ENCODE measurements around the gene DUSP7.
A peak's percentile ranks its signal among the peaks of the same experiment; 100 is the strongest.

DUSP7 gene

DNA sequence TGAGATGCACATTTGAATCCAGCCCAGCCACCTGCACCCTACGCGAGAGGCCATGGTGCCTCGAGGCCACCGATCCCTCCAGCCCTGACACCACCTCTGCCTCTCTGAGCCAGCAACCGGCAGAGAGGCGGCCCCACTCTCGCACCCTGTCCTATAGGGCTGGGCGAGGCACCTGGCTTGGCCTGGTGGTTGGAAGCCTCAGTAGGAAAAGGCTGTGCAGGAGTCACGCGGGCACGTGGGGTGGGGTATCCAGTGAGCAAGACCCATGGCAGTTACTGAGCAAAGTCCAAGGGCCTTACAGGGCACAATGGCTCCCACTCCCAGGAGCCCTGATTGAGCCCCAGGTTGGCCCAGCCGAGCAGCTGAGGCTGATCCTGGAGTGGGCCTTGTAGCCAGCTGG lies 12.4 kb upstream of the DUSP7 start:
- no peak for DNase-seq (ENCODE audit: low read depth in 2 of 3, low spot score in 1 of 3)

DNA sequence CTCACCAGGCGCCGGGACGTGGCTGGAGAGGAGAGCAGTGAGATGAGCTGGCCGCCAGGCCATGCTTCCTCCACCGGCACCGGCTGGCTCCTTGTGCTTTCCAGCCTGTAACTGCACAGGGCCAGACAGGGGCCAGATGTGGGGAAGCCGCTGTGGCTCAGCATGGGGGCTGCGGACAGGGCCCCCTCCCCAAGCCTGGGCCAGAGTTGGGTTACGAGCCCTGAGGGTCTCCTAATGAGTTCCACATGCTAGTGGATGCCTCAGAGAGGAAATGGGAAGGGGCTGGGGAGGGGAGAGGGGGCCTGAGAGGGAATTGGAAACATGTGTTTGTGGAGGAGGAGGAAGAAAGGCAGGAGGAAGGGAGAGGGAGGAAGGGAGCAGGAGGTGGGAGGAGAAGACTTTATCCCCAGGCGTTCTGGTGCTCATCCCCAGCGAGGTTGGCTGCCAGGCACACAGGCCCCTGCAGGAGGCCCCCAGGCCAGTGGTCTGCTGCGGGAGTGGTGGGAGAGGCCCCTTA lies 11.7 kb upstream of the DUSP7 start:
- DNase-seq (ENCODE audit: low read depth in 2 of 3, low spot score in 1 of 3): no peak

DNA sequence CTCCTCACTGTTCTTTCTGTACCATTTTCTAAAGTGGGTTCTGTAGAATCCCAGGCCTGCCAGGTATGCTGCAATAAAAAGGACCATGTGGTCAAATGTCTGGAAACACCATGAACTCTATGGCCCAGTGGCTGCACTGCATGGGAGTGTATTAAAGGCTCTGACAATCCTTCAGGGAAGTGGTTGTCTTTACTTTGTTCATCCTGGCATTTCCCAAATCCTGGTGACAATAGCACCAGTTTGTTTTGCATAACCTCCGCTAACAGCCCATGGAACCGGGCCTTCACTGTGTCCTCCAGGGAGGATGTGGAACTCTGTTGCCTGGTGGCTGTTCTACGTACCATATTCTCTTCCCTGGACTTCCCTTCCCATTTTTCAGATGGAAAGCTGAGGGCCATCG lies 11.2 kb upstream of the DUSP7 start:
- DNase-seq (ENCODE audit: low read depth in 2 of 3, low spot score in 1 of 3): no peak

DNA sequence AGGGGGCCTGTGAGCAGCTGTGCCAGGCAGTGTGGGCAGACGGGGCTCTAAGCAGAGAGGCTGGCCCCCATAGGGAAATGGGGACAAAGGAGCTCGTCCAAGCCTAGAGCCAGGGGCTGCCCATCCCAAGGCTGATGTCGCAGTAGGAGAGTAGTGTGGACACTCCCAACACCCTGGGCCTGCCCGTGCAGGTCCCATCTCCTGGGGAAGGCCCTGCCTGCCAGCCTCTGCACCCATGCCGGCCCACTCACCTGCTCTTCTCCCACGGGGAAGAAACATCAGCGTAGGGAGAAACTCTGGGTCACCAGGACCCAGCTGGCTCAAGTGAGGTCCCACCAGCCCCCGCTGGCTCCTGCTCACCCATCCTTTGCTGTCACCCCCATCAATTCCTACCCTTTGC lies 10.7 kb upstream of the DUSP7 start:
- no peak for DNase-seq (ENCODE audit: low read depth in 2 of 3, low spot score in 1 of 3)

DNA sequence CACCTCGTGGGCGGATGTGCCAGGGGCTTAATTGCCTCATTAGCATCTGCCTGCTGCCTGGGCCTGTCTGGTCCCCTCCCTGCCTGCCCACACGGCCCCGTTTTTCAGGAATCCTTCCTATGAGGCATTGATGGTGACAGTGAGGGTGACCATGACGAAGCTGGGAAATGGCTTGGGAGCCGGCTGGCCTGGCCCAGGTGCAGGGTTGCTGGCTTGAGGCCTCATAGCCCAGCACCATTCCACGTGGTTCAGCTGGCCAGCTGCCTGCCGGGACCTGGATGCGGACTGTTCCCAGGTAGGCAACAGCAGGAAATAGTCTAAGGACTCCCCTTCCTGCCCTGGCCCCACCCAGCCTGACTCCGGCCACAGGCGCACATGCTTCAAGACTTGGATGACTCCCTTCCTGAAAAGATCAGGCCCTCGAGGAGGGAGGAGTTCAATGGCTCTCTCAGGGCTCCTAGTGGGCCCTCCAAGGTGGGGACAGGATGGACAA lies 8.9 kb upstream of the DUSP7 start:
- no peak for DNase-seq (ENCODE audit: low read depth in 2 of 3, low spot score in 1 of 3)

DNA sequence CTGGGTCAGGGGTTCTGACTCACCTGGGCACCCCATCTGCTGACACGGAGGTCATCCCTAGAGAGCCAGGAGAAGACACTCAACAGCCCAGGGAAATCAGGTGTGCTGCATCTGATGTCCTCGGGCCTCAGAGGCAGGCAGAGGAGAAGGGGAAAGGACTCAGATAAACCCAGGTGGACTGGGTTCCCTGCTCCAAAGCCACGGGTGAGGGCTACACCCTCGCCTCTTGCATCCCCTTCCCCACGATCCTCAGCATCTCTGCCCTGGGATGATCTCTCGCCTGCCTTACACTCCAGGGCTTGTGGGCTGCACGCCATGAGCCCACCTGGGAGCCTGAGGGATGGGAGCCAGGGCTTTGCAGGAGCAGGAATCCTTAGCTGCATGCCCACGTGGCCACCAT lies 8.2 kb upstream of the DUSP7 start:
- no peak for DNase-seq (ENCODE audit: low read depth in 2 of 3, low spot score in 1 of 3)

DNA sequence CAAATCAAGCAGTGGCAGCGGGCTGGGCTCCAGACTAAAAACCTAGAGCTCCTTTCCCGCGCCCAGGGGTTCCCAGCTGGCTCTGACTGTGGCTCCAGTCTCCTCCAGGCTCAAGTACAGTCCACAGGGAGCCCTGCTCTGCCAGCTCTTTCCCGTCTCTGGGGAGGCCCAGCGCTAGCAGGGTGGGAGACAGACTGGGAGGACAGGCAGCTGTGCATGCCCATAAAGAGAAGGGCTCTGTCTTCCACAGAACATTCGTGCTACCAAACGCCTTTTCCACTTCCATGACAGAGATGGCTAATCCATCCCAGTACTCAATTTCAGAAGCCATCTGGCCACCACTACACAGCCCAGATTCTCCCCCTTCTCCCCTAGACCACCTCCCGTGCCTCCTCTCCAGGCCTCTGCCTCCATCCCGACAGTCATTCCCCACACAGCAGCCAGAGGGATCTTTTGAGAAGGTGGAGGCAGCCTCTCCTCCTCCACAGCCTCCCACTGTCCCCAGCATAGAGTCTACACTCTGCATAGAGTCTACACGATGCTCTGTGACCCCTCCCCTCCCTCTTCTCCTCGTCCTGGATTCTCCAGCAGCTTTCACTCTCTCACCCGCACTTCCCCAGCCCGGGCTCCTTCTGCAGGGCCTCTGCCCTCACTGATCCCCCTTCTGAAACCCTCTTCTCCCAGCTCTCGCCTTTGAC lies 6.8 kb upstream of the DUSP7 start:
- no peak for DNase-seq (ENCODE audit: low read depth in 2 of 3, low spot score in 1 of 3)

DNA sequence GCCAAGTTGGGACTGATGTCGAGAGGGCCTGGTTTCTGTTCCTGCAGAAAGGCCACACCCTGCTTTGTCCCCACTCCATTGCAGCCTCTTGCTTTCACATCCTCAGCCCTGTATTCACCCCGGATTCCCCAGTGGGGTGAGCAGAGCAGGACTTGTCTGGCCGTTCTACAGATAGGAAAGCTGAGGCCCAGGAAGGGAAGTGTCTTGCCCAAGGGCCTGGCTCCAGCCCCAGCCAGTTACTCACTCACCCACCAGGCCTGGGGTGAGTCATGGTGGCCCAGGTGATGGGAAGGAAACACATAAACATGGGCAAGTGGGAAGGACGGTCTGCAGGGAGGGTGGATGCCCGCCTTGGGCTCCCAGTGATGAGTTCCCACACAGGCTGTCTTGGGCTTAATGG lies 6.1 kb upstream of the DUSP7 start:
- no peak for DNase-seq (ENCODE audit: low read depth in 2 of 3, low spot score in 1 of 3)

DNA sequence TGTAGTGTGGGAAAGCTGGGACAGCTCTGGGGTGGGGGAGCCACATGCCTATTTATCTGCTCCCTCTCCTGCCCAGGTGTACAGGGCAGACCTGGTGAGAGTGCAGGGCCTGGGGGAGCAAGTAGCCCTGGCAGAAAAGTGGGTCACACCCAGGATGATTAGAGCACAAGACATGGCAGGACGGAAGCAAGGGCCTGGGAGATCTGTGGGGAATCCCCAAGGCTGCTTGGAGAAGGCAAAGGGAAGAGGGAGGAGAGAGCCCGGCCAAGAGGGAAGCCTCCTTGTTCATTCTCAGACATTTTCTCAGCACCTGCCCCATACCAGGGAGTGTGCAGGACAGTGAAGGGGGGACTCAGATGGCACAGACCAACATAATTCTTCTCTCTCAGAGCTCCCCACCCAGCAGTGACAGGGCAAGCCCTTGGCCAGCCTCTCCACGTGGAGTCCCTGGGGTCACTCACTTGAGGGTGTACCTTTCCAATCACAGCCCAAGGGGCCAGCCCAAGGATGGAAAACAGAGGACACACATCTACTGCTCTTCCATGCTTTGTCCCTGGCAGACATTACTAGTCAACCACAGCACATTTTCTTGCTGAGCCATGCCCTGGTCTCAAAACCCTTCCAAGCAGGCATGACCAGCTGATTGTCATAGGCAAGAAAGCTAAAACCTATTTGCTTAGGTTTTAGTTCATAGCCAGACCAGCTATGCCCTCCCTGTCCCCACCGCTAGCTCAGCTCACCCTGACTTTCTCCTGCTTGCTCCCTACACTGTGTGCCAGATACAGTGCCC lies 4.9 kb upstream of the DUSP7 start:
- no peak for DNase-seq (ENCODE audit: low read depth in 2 of 3, low spot score in 1 of 3)

DNA sequence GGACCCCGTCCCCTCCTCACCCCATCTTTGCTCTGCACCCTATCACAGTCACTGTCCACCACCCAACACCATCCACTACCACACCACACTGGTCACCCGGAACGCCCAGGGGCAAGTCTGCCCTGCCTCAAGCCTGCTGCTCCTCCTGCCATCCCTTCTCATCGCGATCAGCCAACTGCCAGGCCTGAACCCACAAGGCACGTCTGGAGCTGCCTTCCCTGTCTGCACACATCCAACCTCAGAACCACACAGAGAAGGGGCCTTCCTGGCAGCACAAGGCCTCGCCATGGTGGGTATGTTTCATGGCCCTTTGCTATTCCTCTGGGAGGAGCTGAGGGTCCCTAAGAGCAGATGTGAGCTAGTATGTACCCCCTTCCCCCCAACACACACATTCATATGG lies 3.4 kb upstream of the DUSP7 start:
- DNase-seq (ENCODE audit: low read depth in 2 of 3, low spot score in 1 of 3): no peak

DNA sequence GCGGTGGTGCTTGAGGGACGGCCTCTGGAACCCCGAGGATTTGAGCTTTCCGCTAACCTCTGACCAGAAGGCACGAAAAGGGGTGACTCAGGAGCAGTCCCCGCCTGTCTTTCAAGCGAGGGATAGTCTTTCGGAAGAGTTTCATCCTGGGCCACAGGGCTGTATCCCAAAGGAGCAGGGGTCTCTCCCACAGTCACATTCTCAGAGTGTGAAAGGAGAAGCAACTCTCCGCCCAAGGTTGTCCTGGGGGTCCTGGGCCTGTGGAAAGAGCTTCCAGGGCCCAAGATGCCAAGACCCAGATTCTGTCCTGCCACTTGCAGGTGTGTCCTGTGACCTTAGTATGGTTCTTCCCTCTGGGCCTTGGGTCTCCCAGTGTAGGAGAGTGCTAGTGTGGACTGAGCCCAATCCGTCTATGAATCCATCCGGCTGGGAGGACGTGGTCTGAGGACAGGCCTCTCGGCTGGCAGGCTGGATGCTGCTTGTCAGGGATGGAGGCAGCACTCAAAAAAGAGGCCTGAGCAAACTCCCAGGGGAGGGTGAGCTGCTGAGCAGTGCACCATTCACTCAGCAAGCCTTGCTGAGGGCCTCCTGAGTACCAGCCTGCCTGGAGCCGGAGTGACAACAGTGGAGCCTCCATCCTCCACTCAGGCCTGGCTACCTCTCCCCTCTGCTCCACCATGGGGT lies 1.6 kb upstream of the DUSP7 start:
- DNase-seq (ENCODE audit: low read depth in 2 of 3, low spot score in 1 of 3): no peak

DNA sequence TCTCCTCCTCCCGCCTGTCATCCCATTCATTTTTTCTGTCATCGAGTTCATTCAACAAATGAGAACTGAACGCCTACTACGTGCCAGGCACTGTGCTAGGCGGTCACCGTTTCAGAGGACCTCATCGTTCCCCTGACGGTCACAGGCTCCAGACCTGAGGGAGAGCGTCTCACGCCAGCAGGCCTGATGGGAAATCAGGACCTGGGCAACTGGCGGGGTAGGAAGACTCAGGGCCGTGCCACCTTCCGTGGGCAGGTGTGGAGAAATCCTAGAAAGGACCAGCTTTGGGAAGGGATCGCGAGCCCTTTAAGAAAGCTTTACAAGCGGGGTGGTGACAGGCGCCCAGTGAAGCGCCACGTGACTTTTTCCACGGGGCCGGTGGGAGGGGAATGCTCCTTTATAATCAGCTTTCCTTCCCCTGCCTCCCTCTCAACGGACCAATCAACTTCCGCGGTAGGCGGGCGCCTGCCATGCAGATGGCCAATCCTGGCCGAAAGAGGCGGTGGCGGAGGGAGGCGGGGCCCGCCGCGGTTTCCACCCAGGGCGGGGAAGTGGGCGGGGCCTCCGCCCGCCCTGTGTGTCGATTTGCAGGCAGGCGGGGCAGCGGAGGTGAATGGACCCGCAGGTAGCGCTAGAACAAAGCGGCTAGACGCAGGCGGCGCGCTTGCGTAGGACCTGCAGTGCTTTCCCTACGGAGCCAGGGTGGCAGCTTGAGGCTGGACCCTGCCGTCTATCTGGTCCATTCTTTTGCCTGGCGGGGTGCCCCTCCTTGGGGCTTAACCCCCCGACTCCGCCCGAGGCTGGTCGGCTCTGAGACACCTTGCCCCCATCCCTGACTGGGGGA lies 819 bp upstream of the DUSP7 start:
- peak; percentile 99 for DNase-seq (ENCODE audit: low read depth in 2 of 3, low spot score in 1 of 3)

DNA sequence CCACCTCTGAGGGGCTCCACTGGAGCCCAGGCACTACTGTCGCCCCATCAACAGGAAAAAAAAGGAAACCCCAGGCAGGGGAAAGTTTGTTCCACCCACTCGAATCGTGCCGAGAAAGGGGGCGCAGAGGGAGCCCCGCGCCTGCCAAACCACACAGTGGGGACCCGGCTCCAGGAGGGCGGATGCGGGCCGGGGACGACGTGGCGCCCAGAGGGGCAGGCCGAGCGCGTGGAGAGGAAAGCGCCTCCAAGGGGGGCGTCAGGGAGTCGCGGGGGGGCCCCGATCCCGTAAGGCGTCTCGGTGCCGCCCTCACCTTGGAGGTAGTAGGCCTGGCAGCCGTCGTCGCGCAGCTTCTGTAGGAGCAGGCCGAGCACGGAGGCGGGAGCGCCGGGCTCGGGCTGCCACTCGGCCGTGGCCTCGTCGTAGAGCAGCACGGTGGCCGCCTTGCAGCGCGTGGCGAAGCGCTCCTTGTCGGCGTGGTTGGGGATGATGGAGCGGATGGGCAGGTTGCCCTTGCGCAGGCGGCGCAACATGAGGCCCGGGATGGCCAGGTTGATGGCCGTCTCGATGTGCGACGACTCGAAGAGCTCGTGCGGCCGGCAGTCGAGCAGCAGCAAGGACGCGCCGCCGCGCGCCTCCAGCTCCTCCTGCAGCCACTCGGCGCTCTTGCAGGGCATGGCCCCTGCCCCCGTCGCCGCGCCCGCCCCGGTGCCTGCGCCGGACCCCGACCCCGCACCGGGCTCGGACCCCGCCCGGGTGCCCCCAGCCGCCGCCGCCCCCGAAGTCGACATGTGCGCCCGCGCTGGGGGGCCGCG lies 627 bp downstream of the DUSP7 start:
- peak; percentile 13 to 42 (median 15) for DNase-seq (ENCODE audit: low read depth in 2 of 3, low spot score in 1 of 3)

DNA sequence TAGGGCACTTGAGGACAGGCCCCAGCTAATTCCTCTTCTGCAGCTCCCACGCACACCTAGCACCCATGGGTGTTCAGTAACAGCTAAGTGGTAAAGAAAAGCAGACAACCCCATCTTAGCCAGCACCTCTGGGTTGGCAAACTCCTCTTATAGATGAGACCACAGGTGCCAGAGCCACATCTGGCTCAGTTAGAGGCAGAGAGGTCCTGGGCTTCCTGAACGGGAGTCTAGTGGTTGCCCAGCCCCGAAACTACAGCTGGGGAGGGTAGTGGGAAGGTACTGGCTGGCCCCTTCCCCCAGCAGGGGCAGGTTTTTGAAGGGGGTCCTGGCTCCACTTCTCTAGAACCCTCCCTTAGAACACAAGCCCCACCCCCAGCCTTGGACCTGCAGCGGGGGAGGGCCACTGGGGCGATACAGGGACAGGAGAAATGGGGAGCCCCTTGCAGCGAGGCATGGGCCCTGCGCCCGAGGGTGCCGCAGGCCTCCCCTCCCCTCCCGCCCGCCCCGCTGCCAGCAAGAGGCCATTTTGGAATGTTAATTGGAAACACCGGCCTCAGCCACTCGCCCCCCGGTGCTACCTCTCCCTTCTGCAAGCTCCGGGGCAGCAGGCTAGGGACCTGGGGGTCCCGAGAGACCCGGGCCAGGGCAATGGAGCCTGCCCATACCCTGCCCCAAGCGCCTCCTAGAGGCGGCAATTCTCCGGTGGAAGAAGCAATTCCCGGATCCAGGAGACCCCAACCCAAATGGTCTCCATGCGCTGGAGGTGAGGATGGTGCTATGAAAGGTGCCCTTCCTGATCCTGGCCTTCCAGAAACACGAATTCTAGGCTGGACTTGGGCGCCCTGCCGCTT lies 1.5 kb downstream of the DUSP7 start:
- peak in 1 of 3 donors; percentile 3 for DNase-seq (ENCODE audit: low read depth in 2 of 3, low spot score in 1 of 3)

DNA sequence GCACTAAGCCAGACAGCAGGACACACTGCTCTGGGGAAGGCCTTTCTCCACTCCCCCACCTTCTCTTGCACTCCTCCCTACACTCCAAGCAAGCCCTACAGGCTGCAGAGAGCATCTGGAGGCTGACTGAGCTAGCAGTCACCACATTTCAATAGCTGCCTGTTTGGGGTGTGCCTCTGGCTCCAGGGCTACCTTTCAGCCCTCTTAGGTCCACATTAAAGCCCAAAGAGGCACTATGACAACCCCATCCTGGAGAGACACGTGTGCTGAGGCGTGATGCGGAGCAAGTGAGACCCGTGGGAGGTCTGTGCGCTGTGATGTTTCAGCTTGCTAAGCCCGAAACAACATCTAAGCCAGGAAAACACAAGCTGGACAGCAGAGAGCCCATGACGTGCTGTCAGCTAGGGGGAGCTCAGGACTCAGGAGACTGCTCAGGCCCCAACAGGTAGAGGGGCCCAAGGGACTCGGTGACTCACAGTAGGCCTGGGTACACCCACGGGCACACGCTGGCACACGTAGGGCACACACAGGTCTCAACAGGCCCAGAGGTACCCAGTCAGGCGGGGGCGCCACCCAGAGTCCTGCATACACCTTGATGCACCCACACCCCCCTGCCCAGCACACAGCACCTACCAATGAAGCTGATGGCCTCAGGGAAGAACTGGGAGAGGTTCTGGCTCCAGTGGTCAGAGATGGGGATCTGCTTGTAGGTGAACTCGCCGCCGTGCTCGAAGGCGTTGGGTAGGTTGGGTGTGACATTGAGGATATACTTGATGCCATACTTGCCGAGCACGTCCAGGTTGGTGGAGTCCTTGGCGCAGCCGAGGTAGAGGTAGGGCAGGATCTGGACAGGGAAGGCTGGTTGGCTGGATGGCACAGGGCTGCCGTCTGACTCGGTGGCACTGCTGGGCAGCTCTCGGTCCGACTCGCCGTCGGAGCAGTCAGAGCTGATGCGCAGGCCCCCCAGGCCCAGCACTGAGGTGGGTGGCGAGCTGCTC lies 2.8 kb downstream of the DUSP7 start:
- DNase-seq (ENCODE audit: low read depth in 2 of 3, low spot score in 1 of 3): peak; percentile 23 to 32 (median 31)

DNA sequence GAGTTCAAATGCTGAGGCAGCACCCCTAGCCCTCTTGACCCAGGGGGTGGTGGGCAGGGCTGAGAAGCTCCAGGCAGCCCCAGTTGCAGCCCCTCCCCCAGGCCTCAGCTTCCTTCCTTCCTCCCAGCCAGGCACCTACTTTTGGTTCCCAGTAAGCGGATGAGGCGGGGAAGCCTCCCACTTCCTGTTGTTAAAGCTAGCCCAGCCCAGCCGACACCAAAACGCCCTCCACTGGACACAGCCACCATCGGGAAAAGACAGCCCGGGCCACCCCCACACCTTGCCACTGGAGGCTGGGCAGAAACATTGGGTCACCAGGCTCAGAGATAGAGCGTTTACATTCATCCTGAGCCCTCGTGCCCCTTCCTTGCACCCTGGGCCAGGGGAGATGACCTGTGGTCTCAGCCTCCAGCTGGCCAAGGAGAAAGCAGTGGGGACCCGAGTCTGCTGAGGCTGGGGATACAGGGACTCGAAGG lies 3.5 kb downstream of the DUSP7 start:
- DNase-seq (ENCODE audit: low read depth in 2 of 3, low spot score in 1 of 3): peak in 2 of 3 donors; percentile 27 to 39

DNA sequence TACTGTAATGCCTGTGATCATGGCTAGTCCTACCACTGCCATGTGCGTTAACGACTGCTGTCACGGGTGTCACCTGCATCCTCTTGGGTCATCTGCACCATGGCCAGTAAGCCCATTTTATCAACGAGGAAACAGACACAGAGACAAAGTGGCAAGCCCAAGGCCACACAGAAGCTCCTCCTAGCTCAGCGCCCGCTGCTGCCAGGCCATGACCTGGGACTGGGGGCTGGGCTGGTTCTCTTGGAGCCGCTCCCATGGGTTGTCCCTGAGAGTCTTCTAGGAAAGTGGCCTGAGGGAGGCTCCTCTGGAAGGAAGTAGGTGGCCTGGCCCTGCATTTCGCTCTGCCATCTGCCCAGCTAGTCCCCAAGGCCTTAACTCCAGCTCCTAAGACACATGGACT lies 4.9 kb downstream of the DUSP7 start:
- no peak for DNase-seq (ENCODE audit: low read depth in 2 of 3, low spot score in 1 of 3)

DNA sequence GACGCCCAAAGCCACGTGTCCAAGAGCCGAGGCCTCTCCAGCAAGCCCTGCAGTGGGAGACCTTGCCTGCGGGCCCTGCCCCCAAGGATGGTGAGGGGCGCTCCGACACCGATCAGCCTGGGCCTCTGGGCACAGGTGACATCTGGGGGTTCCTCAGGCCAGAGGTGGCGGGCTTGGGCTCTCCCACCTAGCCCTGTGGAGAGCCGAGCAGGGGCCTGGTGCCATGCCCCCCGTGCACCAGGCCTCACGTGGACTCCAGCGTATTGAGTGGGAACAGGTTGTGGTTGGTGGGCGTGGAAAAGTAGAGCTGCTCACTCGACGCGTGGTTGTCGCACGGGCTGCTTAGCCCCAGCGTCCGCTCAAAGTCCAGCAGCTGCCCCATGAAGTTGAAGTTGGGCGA lies 5.8 kb downstream of the DUSP7 start:
- DNase-seq (ENCODE audit: low read depth in 2 of 3, low spot score in 1 of 3): no peak
